Retina (tissue), 1 donor: Measurements from ENCODE around the gene RGR.

Experiments
- DNase-seq: peaks from one replicate; pipeline ENCODE4 v3.0.0-alpha.2; 2016

The RGR gene

GRCh38 chr10:84302223-84302622, 57.4 kb downstream of the RGR start:
- DNase-seq, result no peak

DNA sequence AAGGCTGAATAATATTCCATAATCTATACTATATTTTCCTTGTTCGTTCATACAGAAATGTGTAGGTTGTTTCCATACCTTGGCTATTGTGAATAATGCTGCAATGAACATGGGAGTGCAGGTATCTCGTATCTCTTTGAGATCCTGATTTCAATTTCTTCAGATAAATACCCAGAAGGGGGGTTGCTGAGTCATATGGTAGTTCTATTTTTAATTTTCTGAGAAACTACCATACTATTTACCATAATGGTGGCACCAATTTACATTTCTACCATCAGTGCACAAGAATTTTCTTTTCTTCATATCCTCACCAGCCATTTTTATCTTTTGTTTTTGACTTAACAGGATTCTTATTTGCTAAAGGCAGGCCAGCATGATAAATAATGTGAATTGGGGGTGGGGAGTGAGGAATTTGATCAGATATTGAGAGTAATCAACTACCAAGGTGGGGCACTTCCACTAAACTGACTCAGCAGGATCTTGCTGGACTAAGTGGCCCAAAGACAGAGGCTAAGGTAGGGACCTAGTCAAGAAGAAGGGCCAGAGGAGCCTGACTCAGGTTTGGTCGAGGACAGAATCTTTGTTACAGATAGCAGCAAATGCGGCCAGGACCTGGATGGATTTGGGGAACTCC, 62.0 kb downstream of the RGR start:
- DNase-seq, result no peak

DNA sequence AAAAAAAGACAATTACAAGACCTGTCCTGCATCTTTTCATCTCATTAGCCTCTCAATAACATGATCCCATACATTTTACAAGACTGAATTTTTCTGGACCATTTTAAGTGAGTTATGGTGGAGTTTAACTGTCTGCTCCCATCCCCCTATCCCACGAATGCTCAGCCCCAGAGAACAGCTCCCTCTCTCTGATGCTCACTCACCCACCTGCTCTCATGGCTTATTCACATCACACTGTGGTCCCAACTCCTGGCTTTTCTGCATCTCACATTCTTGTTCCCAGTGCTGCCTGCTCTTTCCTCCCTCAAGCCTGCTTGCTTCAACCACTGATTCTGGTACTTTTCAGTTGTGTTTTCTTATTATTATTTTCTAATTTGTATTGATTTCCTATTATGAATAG, 63.2 kb downstream of the RGR start:
- DNase-seq, result no peak

- no peak for DNase-seq
Measured at GRCh38 chr10:84308481-84309304, 63.8 kb downstream of the RGR start.
